ENCODE results near the gene SLC22A23.

Gene SLC22A23

GRCh38 chr6:3226042-3226441, 230.8 kb downstream of the SLC22A23 start:
- no peak for TF ChIP-seq CTCF (IDR thresholded peaks at IDR 0.05; ENCODE audit: low read depth, low read length)
- H3K4me3 ChIP-seq (ENCODE audit: low read depth, low read length): no peak overlapping the region

GRCh38 chr6:3222506-3223038, 234.3 kb downstream of the SLC22A23 start:
- no peak for TF ChIP-seq CTCF (IDR thresholded peaks at IDR 0.05; ENCODE audit: low read depth, low read length)
- H3K4me3 ChIP-seq (ENCODE audit: low read depth, low read length): no peak overlapping the region

GRCh38 chr6:3221578-3221977, 235.3 kb downstream of the SLC22A23 start:
- TF ChIP-seq CTCF (IDR thresholded peaks at IDR 0.05; ENCODE audit: low read depth, low read length): no peak
- no peak overlapping the region for H3K4me3 ChIP-seq (ENCODE audit: low read depth, low read length)

GRCh38 chr6:3220366-3220765, 236.5 kb downstream of the SLC22A23 start:
- H3K4me3 ChIP-seq (ENCODE audit: low read depth, low read length): no peak overlapping the region
- no peak for TF ChIP-seq CTCF (IDR thresholded peaks at IDR 0.05; ENCODE audit: low read depth, low read length)

Data from WI38 (cell line).